Body of pancreas (tissue), 4 donors: Measurements from ENCODE around the gene SLAMF6.

ENCODE experiments used
- POLR2A ChIP-seq, 3 donors: fragments of 450-650 bp; IDR thresholded peaks; one replicate each; pipeline ENCODE4 v1.6.1; 2016; ENCODE audit warnings: antibody characterized with exemption in 3 of 3, mild to moderate bottlenecking in 2 of 3
- TF ChIP-seq, protein P1 (sequence below), 7 experiments: fragments of 450-650 bp in 4 of 7; fragments of 200-600 bp in 3 of 7; sonication (generic) in 3 of 7; IDR thresholded peaks; one replicate each; pipeline ENCODE4 v1.5.1; 2016 to 2019; ENCODE audit warnings: antibody characterized with exemption in 7 of 7

DNA sequence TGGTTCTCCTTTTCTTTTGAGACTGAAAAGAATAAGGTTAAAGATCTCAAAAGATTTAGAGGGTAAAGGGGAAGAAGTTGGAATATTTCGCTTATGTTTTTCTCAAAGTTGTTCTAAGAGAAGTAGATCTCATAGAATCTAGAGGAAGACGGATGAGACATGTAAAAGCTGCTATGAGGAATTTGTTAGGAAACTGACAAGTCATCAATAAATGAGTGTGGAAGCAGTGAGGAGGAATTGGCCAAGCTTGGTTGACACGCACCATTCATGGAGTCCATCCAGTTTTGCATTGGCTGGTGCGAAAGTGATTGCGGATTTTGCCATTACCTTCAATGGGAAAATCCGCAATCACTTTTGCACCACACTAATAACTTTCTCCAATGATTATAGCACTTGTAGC is 20.0 kb downstream of the SLAMF6 start:
- no peak for TF ChIP-seq POLR2A (IDR thresholded peaks at IDR 0.05)
- TF ChIP-seq, protein P1, sequence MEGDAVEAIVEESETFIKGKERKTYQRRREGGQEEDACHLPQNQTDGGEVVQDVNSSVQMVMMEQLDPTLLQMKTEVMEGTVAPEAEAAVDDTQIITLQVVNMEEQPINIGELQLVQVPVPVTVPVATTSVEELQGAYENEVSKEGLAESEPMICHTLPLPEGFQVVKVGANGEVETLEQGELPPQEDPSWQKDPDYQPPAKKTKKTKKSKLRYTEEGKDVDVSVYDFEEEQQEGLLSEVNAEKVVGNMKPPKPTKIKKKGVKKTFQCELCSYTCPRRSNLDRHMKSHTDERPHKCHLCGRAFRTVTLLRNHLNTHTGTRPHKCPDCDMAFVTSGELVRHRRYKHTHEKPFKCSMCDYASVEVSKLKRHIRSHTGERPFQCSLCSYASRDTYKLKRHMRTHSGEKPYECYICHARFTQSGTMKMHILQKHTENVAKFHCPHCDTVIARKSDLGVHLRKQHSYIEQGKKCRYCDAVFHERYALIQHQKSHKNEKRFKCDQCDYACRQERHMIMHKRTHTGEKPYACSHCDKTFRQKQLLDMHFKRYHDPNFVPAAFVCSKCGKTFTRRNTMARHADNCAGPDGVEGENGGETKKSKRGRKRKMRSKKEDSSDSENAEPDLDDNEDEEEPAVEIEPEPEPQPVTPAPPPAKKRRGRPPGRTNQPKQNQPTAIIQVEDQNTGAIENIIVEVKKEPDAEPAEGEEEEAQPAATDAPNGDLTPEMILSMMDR (IDR thresholded peaks at IDR 0.05) = no peak
